ENCODE results near the gene TP53.

- TF ChIP-seq, protein P1, sequence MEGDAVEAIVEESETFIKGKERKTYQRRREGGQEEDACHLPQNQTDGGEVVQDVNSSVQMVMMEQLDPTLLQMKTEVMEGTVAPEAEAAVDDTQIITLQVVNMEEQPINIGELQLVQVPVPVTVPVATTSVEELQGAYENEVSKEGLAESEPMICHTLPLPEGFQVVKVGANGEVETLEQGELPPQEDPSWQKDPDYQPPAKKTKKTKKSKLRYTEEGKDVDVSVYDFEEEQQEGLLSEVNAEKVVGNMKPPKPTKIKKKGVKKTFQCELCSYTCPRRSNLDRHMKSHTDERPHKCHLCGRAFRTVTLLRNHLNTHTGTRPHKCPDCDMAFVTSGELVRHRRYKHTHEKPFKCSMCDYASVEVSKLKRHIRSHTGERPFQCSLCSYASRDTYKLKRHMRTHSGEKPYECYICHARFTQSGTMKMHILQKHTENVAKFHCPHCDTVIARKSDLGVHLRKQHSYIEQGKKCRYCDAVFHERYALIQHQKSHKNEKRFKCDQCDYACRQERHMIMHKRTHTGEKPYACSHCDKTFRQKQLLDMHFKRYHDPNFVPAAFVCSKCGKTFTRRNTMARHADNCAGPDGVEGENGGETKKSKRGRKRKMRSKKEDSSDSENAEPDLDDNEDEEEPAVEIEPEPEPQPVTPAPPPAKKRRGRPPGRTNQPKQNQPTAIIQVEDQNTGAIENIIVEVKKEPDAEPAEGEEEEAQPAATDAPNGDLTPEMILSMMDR (IDR thresholded peaks at IDR 0.05) = peak; percentile 94
- TF ChIP-seq MYBL2 (CRISPR knock-in tag; IDR thresholded peaks at IDR 0.05) = no peak
- TF ChIP-seq NFYB (CRISPR knock-in tag; conservative IDR thresholded peaks at IDR 0.05; ENCODE audit: low read depth) = no peak
- TF ChIP-seq PREB (CRISPR knock-in tag; IDR thresholded peaks at IDR 0.05; ENCODE audit: borderline replicate concordance) = no peak
- TF ChIP-seq IRF2 (CRISPR knock-in tag; IDR thresholded peaks at IDR 0.05; ENCODE audit: borderline replicate concordance, low read depth) = no peak
- TF ChIP-seq USF2 (CRISPR knock-in tag; IDR thresholded peaks at IDR 0.05) = 0 out of 2 replicates have a peak, but pooled peaks have one; percentile 15
Measured at GRCh38 chr17:7687908-7688807, 868 bp upstream of the TP53 start, which contains the start of gene WRAP53.

All from WTC11 (cell line).